GM21360 (cell line): ENCODE measurements around the gene TBC1D3L.
"Not testable (repeated sequence)": the region's sequence is repeated elsewhere in the genome, so short reads cannot be mapped to it uniquely, and the experiment has no call there.

Experiments
- ATAC-seq: cut with Tn5 transposase; IDR thresholded peaks from one replicate; pipeline ENCODE4 v1.9.1; 2021; ENCODE audit warnings: mild to moderate bottlenecking, moderate library complexity; ENCODE audit not compliant: unreplicated experiment

The TBC1D3L gene

GRCh38 chr17:37988960-37989359 is at the start of gene TBC1D3L:
TSS of gene TBC1D3L (minus strand) at chr17:37989060. CDS start at chr17:37987520, 1,540 bp downstream.
- not testable (repeated sequence) for ATAC-seq

- ATAC-seq: not testable (repeated sequence)
Observed at GRCh38 chr17:38003676-38004075, 14.8 kb upstream of the TBC1D3L start, which contains the start of gene TBC1D3D. TSS of gene TBC1D3D (plus strand) at chr17:38003976. CDS start at chr17:38005561, 1,585 bp downstream.
